Lung (tissue), 12 donors: Measurements from ENCODE around the gene RAB7B. TPM values are rescaled to one million over a fixed set of nuclear protein-coding genes. Genes with fewer than 3 reads are reported as not detected.

Experiments used
- ATAC-seq: fragments of 200-7000 bp; cut with Tn5 transposase; one replicate; pipeline ENCODE4 v1.9.1; 2020; ENCODE audit warnings: moderate number of reproducible peaks; ENCODE audit not compliant: insufficient read depth, low FRiP score
- DNase-seq, 3 donors: peaks; one replicate each; pipeline ENCODE4 v3.0.0-alpha.2; 2013 to 2017
- H3K27ac ChIP-seq, 2 donors: one replicate each; pipeline ENCODE4 v1.5.1; 2013; ENCODE audit warnings: mild to moderate bottlenecking in 2 of 2, moderate library complexity in 2 of 2, control low read depth in 1 of 2, inconsistent platforms in 1 of 2, low read depth in 1 of 2, low read length in 1 of 2
- H3K27me3 ChIP-seq, 3 donors: one replicate each; pipeline ENCODE4 v1.5.1; 2013; ENCODE audit warnings: low read length in 2 of 3; ENCODE audit not compliant: control insufficient read depth in 3 of 3, insufficient read depth in 3 of 3
- H3K36me3 ChIP-seq, 4 donors: one replicate each; pipeline ENCODE4 v1.5.1; 2013; ENCODE audit warnings: low read length in 4 of 4, mild to moderate bottlenecking in 1 of 4, moderate library complexity in 1 of 4; ENCODE audit not compliant: control insufficient read depth in 4 of 4, insufficient read depth in 4 of 4
- H3K4me1 ChIP-seq, 5 donors: one replicate each; pipeline ENCODE4 v1.5.1; 2013; ENCODE audit warnings: low read length in 5 of 5, mild to moderate bottlenecking in 2 of 5, moderate library complexity in 1 of 5; ENCODE audit not compliant: control insufficient read depth in 5 of 5, insufficient read depth in 5 of 5
- H3K4me3 ChIP-seq: one replicate; pipeline ENCODE4 v1.5.1; 2013; ENCODE audit warnings: mild to moderate bottlenecking, control low read depth, moderate library complexity
- H3K9ac ChIP-seq, 2 donors: one replicate each; pipeline ENCODE4 v1.5.1; 2013; ENCODE audit warnings: low read length in 2 of 2, control low read depth in 1 of 2; ENCODE audit not compliant: insufficient read depth in 1 of 2
- H3K9me3 ChIP-seq, 4 donors: one replicate each; pipeline ENCODE4 v1.5.1; 2013; ENCODE audit warnings: low read length in 3 of 4, mild to moderate bottlenecking in 1 of 4, moderate library complexity in 1 of 4; ENCODE audit not compliant: control insufficient read depth in 4 of 4, insufficient read depth in 3 of 4
- CTCF ChIP-seq: IDR thresholded peaks from 2 replicates; pipeline ENCODE4 v1.5.1; 2012; ENCODE audit warnings: mild to moderate bottlenecking; ENCODE audit errors: control extremely low read depth, extremely low read depth
- WGBS, 2 donors: extraction: QIAGEN DNeasy Blood & Tissue Kit; methylation state at CpG; one replicate each; pipeline ENCODE4 v1.1.7; 2013; 5-methylcytosine and 5-hydroxymethylcytosine counted together
- polyA plus RNA-seq, 2 donors: library from polyadenylated mRNA; stranded (reverse); fragments of 200-250 nt; gene quantifications; one replicate each; pipeline ENCODE4 v1.2.1, GENCODE V29; 2013
- total RNA-seq, 2 donors: library from RNA; depleted of rRNA in 1 of 2; stranded (reverse); fragments of >200 nt in 1 of 2; gene quantifications; one replicate each; pipeline ENCODE4 v1.2.1, GENCODE V29; 2014 to 2021
- donor health status: control.
- donor health status: control.
- donor health status: Bipolar disorder and iron deficiency.
- donor health status: healthy.
- donor health status: DM: yes; HTN: yes; CAD: no.

The RAB7B gene
- total and polyA plus RNA-seq, 4 donors, result 3.4 to 16.2 (median 4.4) TPM

- TF ChIP-seq CTCF, result no peak
- DNase-seq (no peak), ATAC-seq (no peak)
- Histone ChIP-seq H3K9me3 (no peaks in the 10 kb centered on the region), H3K36me3 (no peaks in the 10 kb centered on the region), H3K4me1 (peaks cover 0 to 21% (median 6%) of the 10 kb centered on the region in 5 donors), H3K27ac (peak overlapping the region in 1 of 2 donors; percentile 80), H3K27me3 (no peaks in the 10 kb centered on the region), H3K9ac (no peak overlapping the region), H3K4me3 (no peak overlapping the region)
- 96% methylated on average over 7 of the region's 7 CpGs for WGBS, 2 donors
These were observed 932 bp upstream of the RAB7B start for GRCh38 chr1:206003854-206004800.

GRCh38 chr1:206002160-206002559, 1.0 kb downstream of the RAB7B start:
- H3K27ac ChIP-seq, result peak overlapping the region in 1 of 2 donors; percentile 12
- 86 to 93% methylated on average over 3 of the region's 3 CpGs for WGBS, 2 donors

GRCh38 chr1:206001476-206001888, 1.7 kb downstream of the RAB7B start:
- Histone ChIP-seq H3K9me3 (no peaks in the 10 kb centered on the region), H3K27me3 (no peaks in the 10 kb centered on the region), H3K27ac (peak overlapping the region in 1 of 2 donors; percentile 12), H3K4me1 (peaks cover 0 to 23% (median 6%) of the 10 kb centered on the region in 5 donors), H3K36me3 (no peaks in the 10 kb centered on the region), H3K4me3 (no peak overlapping the region), H3K9ac (no peak overlapping the region)
- DNase-seq (no peak), ATAC-seq (peak; percentile 81)
- no peak for TF ChIP-seq CTCF
- WGBS, 2 donors, result 17 to 24% methylated on average over 3 of the region's 3 CpGs

More at GRCh38 chr1:206002160-206002559, 1.0 kb downstream of the RAB7B start:
- Histone ChIP-seq H3K27me3 (no peaks in the 10 kb centered on the region), H3K9ac (no peak overlapping the region), H3K4me3 (no peak overlapping the region), H3K36me3 (no peaks in the 10 kb centered on the region), H3K4me1 (peaks cover 0 to 23% (median 6%) of the 10 kb centered on the region in 5 donors), H3K9me3 (no peaks in the 10 kb centered on the region)
- TF ChIP-seq CTCF, result no peak
- no peak for DNase-seq
- no peak for ATAC-seq
